B cell (primary cell): ENCODE measurements around the gene RUFY1. TPM values are rescaled to one million over a fixed set of nuclear protein-coding genes. Genes with fewer than 3 reads are reported as not detected.
"Not testable (repeated sequence)": the region's sequence is repeated elsewhere in the genome, so short reads cannot be mapped to it uniquely, and the experiment has no call there.

ENCODE experiments used
- ATAC-seq: fragments of 200-7000 bp; cut with Tn5 transposase; one replicate; pipeline ENCODE4 v1.10.0; 2021; ENCODE audit warnings: low read depth, mild to moderate bottlenecking, moderate number of reproducible peaks, moderate library complexity
- CTCF ChIA-PET: fragments of 350-600 bp; sonication (Branson Sonifier 250); formaldehyde crosslinking; loops from one replicate; lab custom pipeline; 2021; ENCODE audit warnings: antibody characterized with exemption, inconsistent platforms; lab: Charles Lee
- POLR2A ChIA-PET: fragments of 350-600 bp; sonication (Branson Sonifier 250); formaldehyde crosslinking; loops from one replicate; lab custom pipeline; 2021; ENCODE audit warnings: antibody characterized with exemption; lab: Charles Lee
- DNase-seq: peaks from one replicate; pipeline ENCODE4 v3.0.0; 2013
- H2AFZ ChIP-seq: 2 replicates; pipeline ENCODE4 v1.6.1; 2012; ENCODE audit warnings: mild to moderate bottlenecking, low read depth, low read length; ENCODE audit not compliant: insufficient read depth, poor library complexity, severe bottlenecking
- H3K27ac ChIP-seq, 2 donors: 1 replicate in 1 of 2; 2 replicates in 1 of 2; pipeline ENCODE4 v1.5.1; 2012 to 2013; ENCODE audit warnings: low read length in 2 of 2, mild to moderate bottlenecking in 2 of 2, moderate library complexity in 1 of 2
- H3K27me3 ChIP-seq, 4 experiments: fragments of 200-600 bp in 1 of 4; sonication (generic) in 1 of 4; replicated peaks in 1 of 4; 1 replicate in 2 of 4; 2 replicates in 2 of 4; pipeline versions ENCODE4 v1.6.1 to v1.7.0; 2013 to 2016; ENCODE audit warnings: low read length in 3 of 4, mild to moderate bottlenecking in 2 of 4, mixed read lengths in 1 of 4, moderate library complexity in 1 of 4; ENCODE audit not compliant: insufficient read depth in 4 of 4, control insufficient read depth in 3 of 4; ENCODE audit errors: control extremely low read depth in 1 of 4
- H3K36me3 ChIP-seq, 2 experiments: replicated peaks in 1 of 2; 1 replicate in 1 of 2; 2 replicates in 1 of 2; pipeline versions ENCODE4 v1.6.1 to v1.7.1; 2013; ENCODE audit warnings: low read length in 1 of 2; ENCODE audit not compliant: insufficient read depth in 2 of 2, control insufficient read depth in 1 of 2; ENCODE audit errors: control extremely low read depth in 1 of 2, extremely low read depth in 1 of 2
- H3K4me1 ChIP-seq, 2 donors: fragments of 200-600 bp in 1 of 2; sonication (generic) in 1 of 2; 1 replicate in 1 of 2; 2 replicates in 1 of 2; pipeline versions ENCODE4 v1.5.1 to v1.6.1; 2013 to 2017; ENCODE audit warnings: low read length in 2 of 2; ENCODE audit not compliant: control insufficient read depth in 2 of 2, insufficient read depth in 2 of 2
- H3K4me2 ChIP-seq: replicated peaks from 2 replicates; pipeline ENCODE3; 2012; ENCODE audit warnings: mild to moderate bottlenecking, low read depth, low read length; ENCODE audit not compliant: poor library complexity, severe bottlenecking
- H3K4me3 ChIP-seq, 5 experiments: fragments of 200-600 bp in 1 of 5; sonication (generic) in 1 of 5; 1 replicate in 3 of 5; 2 replicates in 2 of 5; pipeline versions ENCODE4 v1.5.1 to v1.7.0; 2011 to 2016; ENCODE audit warnings: low read length in 4 of 5, mild to moderate bottlenecking in 4 of 5, low read depth in 2 of 5, control low read depth in 1 of 5, moderate library complexity in 1 of 5; ENCODE audit not compliant: insufficient read depth in 1 of 5; ENCODE audit errors: control extremely low read depth in 1 of 5, extremely low read depth in 1 of 5
- H3K79me2 ChIP-seq: fragments of 200-600 bp; sonication (generic); one replicate; pipeline ENCODE4 v1.6.0; 2016; ENCODE audit warnings: low read length; ENCODE audit not compliant: control insufficient read depth, insufficient read depth
- H3K9ac ChIP-seq: fragments of 200-600 bp; sonication (generic); 2 replicates; pipeline ENCODE4 v1.6.1; 2017; ENCODE audit warnings: mild to moderate bottlenecking, low read length, moderate library complexity
- H3K9me3 ChIP-seq, 3 donors: one replicate each; pipeline versions ENCODE4 v1.6.1 to v1.7.1; 2013; ENCODE audit warnings: low read length in 2 of 3; ENCODE audit not compliant: control insufficient read depth in 2 of 3, insufficient read depth in 1 of 3; ENCODE audit errors: control extremely low read depth in 1 of 3
- H4K20me1 ChIP-seq: 2 replicates; pipeline ENCODE4 v1.6.0; 2012; ENCODE audit warnings: mild to moderate bottlenecking, low read length; ENCODE audit not compliant: insufficient read depth, control insufficient read depth, poor library complexity, severe bottlenecking
- H3K27ac Mint-ChIP-seq: one replicate; pipeline ENCODE4 v1.8.0; 2021; ENCODE audit warnings: mixed read lengths
- H3K27me3 Mint-ChIP-seq: one replicate; pipeline ENCODE4 v1.8.0; 2021; ENCODE audit warnings: mixed read lengths
- H3K4me1 Mint-ChIP-seq: one replicate; pipeline ENCODE4 v1.8.0; 2021; ENCODE audit warnings: mixed read lengths
- H3K4me3 Mint-ChIP-seq: one replicate; pipeline ENCODE4 v1.8.0; 2021; ENCODE audit warnings: mixed read lengths
- H3K9me3 Mint-ChIP-seq: one replicate; pipeline ENCODE4 v1.8.0; 2022; ENCODE audit warnings: mixed read lengths; ENCODE audit not compliant: insufficient read depth
- WGBS: methylation state at CpG from one replicate; pipeline ENCODE4 v1.1.5; 2013; ENCODE audit warnings: missing lambda C conversion rate; ENCODE audit not compliant: insufficient coverage; 5-methylcytosine and 5-hydroxymethylcytosine counted together
- intact Hi-C: fragments of 100-400 bp; cut with micrococcal nuclease; formaldehyde crosslinking; loops from one replicate; pipeline ENCODE4 v1.10.0; 2022
- polyA plus RNA-seq: library from polyadenylated mRNA; depleted of rRNA; stranded (reverse); fragments of >200 nt; gene quantifications from 2 replicates; pipeline ENCODE4 v1.2.3, GENCODE V29; 2012
- total RNA-seq, 2 donors: library from RNA; stranded (reverse); fragments of 120-200 nt in 1 of 2; gene quantifications; 1 replicate in 1 of 2; 2 replicates in 1 of 2; pipeline versions ENCODE4 v1.2.3 to v1.2.4, GENCODE V29; 2013 to 2022

RUFY1 gene
- total and polyA plus RNA-seq, 2 donors (not counting 1 experiment from before 2014, with no cell fraction given), result 38.5 to 99.8 TPM

DNA sequence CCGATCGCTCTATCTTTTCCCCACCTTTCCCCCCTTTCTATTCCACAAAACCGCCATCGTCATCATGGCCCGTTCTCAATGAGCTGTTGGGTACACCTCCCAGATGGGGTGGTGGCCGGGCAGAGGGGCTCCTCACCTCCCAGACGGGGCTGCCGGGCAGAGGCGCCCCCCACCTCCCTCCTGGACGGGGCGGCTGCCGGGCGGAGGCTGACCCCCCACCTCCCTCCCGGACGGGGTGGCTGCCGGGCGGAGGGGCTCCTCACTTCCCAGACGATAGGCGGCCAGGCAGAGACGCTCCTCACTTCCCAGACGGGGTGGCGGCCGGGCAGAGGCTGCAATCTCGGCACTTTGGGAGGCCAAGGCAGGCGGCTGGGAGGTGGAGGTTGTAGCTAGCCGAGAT is 99.9 kb downstream of the RUFY1 start:
- DNase-seq, intact Hi-C loops, H3K4me1 Mint-ChIP-seq, H4K20me1 ChIP-seq, H3K4me1 ChIP-seq, H3K36me3 ChIP-seq, H3K9me3 ChIP-seq, H3K27me3 ChIP-seq, H3K4me3 Mint-ChIP-seq, ATAC-seq, POLR2A ChIA-PET, H2AFZ ChIP-seq, H3K9me3 Mint-ChIP-seq, H3K27ac Mint-ChIP-seq, H3K4me3 ChIP-seq, H3K27me3 Mint-ChIP-seq, H3K4me2 ChIP-seq, H3K9ac ChIP-seq, H3K79me2 ChIP-seq, CTCF ChIA-PET, H3K27ac ChIP-seq: not testable (repeated sequence)
- 98% methylated on average over 10 of the region's 26 CpGs for WGBS

DNA sequence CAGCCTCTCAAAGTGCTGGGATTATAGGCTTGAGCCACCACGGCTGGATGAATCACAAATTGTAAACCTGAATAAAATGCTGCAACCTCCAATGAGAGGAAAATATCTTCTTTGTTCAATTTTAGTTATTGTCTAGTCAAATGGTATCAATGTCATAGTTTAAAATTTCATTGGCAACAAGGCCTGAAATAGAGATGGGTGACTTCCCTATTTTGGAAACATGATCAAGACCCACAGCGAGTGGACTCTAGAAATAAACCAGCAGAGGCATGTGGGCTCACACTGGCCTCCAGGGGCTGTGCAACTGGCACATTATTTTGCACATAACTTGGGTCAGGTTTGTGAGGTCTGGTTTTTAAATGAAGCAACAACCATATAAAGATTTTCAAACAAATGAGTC is 102.8 kb downstream of the RUFY1 start:
- H3K27me3 Mint-ChIP-seq, H3K4me3 Mint-ChIP-seq, H3K27ac ChIP-seq, H3K27me3 ChIP-seq, H3K4me3 ChIP-seq, H3K9me3 ChIP-seq, H2AFZ ChIP-seq, H3K4me1 ChIP-seq, POLR2A ChIA-PET, H3K27ac Mint-ChIP-seq, DNase-seq, CTCF ChIA-PET, H3K9me3 Mint-ChIP-seq, H3K4me2 ChIP-seq, H4K20me1 ChIP-seq, H3K36me3 ChIP-seq, H3K79me2 ChIP-seq, ATAC-seq, H3K9ac ChIP-seq, H3K4me1 Mint-ChIP-seq, intact Hi-C loops: not testable (repeated sequence)
- no CpG with 5 or more reads among the region's 2 CpGs for WGBS

DNA sequence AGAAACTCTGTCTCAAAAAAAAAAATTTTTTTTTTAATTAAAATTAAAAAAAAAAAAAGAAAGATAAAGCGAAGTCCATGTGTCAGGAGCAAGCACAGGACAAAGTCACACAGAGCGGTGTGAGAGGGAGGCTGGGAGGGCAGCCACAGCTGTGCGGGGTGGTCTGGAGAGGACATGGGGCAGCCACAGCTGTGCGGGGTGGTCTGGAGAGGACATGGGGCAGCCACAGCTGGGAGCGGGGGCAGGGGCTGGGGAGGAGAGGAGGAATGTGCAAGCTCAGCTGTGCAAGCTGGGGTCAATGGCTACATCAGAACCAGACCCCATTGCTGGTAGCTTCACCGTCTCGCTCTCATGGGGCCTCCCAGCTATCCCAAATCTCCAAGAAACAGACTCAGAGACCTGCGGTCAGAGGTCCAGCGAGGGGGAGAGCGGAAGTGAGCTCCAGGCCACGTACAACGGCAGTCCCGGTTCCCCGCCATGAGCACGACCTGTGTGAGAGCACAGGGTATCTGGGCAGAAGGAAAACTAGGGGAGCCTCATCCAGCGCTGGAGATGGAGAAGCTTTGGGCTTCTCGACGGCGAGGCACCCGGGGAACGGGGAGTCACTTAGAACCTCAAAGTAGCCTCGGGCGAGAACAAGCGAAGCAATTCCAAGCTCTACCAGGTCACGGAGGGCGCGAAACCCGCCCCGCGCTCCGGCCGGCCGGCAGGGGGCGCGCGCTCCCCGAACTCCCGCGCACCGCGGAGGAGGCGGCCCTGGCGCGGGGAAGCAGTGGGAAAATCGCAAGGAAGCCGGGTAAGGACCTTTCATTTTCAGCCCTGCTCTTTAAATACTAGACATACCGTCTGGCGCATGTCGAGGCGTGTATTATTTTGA is 107.2 kb downstream of the RUFY1 start:
- H4K20me1 ChIP-seq, POLR2A ChIA-PET, H3K27me3 Mint-ChIP-seq, H3K27ac Mint-ChIP-seq, H2AFZ ChIP-seq, H3K9me3 ChIP-seq, H3K9ac ChIP-seq, H3K4me1 ChIP-seq, DNase-seq, H3K27me3 ChIP-seq, H3K27ac ChIP-seq, intact Hi-C loops, H3K9me3 Mint-ChIP-seq, H3K4me2 ChIP-seq, CTCF ChIA-PET, H3K36me3 ChIP-seq, H3K4me3 Mint-ChIP-seq, H3K4me1 Mint-ChIP-seq, H3K79me2 ChIP-seq: not testable (repeated sequence)
- peak overlapping the region in 1 of 5 experiments; percentile 26 for H3K4me3 ChIP-seq
- ATAC-seq, result peak; percentile 94
- WGBS, result no CpG with 5 or more reads among the region's 50 CpGs

DNA sequence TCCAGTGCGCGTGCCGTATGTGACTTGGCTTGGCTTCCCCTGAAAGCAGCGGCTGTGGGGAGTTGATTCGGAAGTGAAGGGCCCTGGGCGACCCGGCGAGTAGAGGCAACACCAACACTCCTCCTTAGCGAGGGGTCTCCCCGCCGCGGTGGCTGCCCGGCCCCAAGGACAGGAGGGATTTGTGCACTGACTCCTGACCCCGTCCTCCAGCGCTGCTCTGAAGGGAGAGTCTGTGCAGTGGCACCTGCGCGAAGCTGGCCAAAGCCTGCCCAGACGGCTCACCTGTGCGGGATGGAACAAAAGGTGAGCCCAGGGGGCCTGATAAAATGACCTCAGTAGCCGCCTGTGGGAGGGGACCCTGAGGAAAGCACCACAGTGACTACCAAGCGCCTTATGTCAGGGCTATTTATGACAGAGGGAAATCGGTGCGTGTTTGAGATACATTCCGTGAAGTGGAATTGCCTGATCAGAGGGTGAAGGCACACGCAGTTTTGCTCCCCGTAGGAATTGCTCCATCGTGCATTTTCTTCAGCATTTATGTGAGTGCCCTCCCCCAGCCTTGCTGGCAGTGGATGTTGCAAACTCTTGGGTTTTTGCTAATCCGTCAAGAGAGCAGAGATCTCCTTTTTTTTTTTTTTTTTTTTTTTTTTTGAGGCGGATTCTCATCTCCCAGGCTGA is 108.0 kb downstream of the RUFY1 start:
- H4K20me1 ChIP-seq, H3K4me1 ChIP-seq, POLR2A ChIA-PET, intact Hi-C loops, H3K27ac Mint-ChIP-seq, CTCF ChIA-PET, H3K27ac ChIP-seq, H3K36me3 ChIP-seq, H3K79me2 ChIP-seq, H3K4me1 Mint-ChIP-seq, H3K9me3 Mint-ChIP-seq, H3K27me3 Mint-ChIP-seq, H3K9me3 ChIP-seq, H3K27me3 ChIP-seq: not testable (repeated sequence)
- Histone ChIP-seq H3K9ac (peak overlapping the region; percentile 52), H3K4me2 (peak overlapping the region; percentile 71), H3K4me3 (peak overlapping the region in 4 of 5 experiments; percentile 26 to 45 (median 36)), H2AFZ (peak overlapping the region; percentile 65)
- H3K4me3 Mint-ChIP-seq, result peak overlapping the region; percentile 81
- DNase-seq, result peak; percentile 62
- peak; percentile 61 for ATAC-seq
- WGBS, result 9% methylated on average over 9 of the region's 29 CpGs
